OCI-LY1 (cell line): ENCODE measurements around the gene PAM16.
"Not testable (repeated sequence)": the region's sequence is repeated elsewhere in the genome, so short reads cannot be mapped to it uniquely, and the experiment has no call there.

ENCODE experiments used
- H2AFZ ChIP-seq: fragments of 200-600 bp; sonication (generic), shearing (Covaris generic); 2 replicates; pipeline ENCODE4 v1.6.0; 2014; ENCODE audit warnings: antibody characterized with exemption, mild to moderate bottlenecking, low read length
- H3F3A ChIP-seq: fragments of 200-600 bp; sonication (generic), shearing (Covaris generic); 2 replicates; pipeline ENCODE4 v1.6.0; 2014; ENCODE audit warnings: mild to moderate bottlenecking, antibody characterized with exemption, low read length, moderate library complexity; ENCODE audit not compliant: insufficient read depth
- H3K27ac ChIP-seq: fragments of 200-600 bp; sonication (generic); 2 replicates; pipeline ENCODE4 v1.5.1; 2014; ENCODE audit warnings: low read length, mixed run types, mild to moderate bottlenecking, low read depth; ENCODE audit not compliant: poor library complexity, severe bottlenecking
- H3K27me3 ChIP-seq: fragments of 200-600 bp; sonication (generic); 2 replicates; pipeline ENCODE4 v1.6.0; 2014; ENCODE audit warnings: antibody characterized with exemption, mild to moderate bottlenecking, low read length, moderate library complexity; ENCODE audit not compliant: insufficient read depth
- H3K36me3 ChIP-seq: fragments of 200-600 bp; sonication (generic); 2 replicates; pipeline ENCODE4 v1.6.1; 2014; ENCODE audit warnings: mild to moderate bottlenecking, antibody characterized with exemption, low read length, moderate library complexity, mixed read lengths; ENCODE audit not compliant: insufficient read depth
- H3K4me1 ChIP-seq: fragments of 200-600 bp; sonication (generic); 2 replicates; pipeline ENCODE4 v1.5.1; 2014; ENCODE audit warnings: mild to moderate bottlenecking, low read length, moderate library complexity; ENCODE audit not compliant: insufficient read depth, severe bottlenecking
- H3K4me2 ChIP-seq: fragments of 200-600 bp; sonication (generic), shearing (Covaris generic); 2 replicates; pipeline ENCODE4 v1.6.1; 2014; ENCODE audit warnings: low read length
- H3K4me3 ChIP-seq: fragments of 200-600 bp; sonication (generic); 2 replicates; pipeline ENCODE4 v1.5.1; 2014; ENCODE audit warnings: low read length, low read depth, mild to moderate bottlenecking, mixed read lengths; ENCODE audit not compliant: poor library complexity, severe bottlenecking
- H3K79me2 ChIP-seq: fragments of 200-600 bp; shearing (Covaris generic); 2 replicates; pipeline ENCODE4 v1.6.1; 2016; ENCODE audit warnings: mixed run types, low read length, mixed read lengths; ENCODE audit not compliant: insufficient read depth
- H3K9ac ChIP-seq: fragments of 200-600 bp; sonication (generic), shearing (Covaris generic); 2 replicates; pipeline ENCODE4 v1.6.1; 2014; ENCODE audit warnings: mild to moderate bottlenecking, low read length, mixed read lengths
- H3K9me2 ChIP-seq: fragments of 200-600 bp; sonication (generic), shearing (Covaris generic); 2 replicates; pipeline ENCODE4 v1.6.1; 2014; ENCODE audit warnings: low read depth, mild to moderate bottlenecking, low read length, mixed read lengths
- H3K9me3 ChIP-seq: fragments of 200-600 bp; shearing (Covaris generic); 2 replicates; pipeline ENCODE4 v1.6.1; 2014; ENCODE audit warnings: low read length, mixed read lengths
- H4K20me1 ChIP-seq: fragments of 200-600 bp; sonication (generic), shearing (Covaris generic); 2 replicates; pipeline ENCODE4 v1.6.0; 2016; ENCODE audit warnings: mild to moderate bottlenecking, low read length; ENCODE audit not compliant: insufficient read depth
- CTCF ChIP-seq: fragments of 200-600 bp; sonication (generic), shearing (Covaris generic); IDR thresholded peaks from 2 replicates; pipeline ENCODE4 v1.5.1; 2017; ENCODE audit warnings: mild to moderate bottlenecking, antibody characterized with exemption, low read length, moderate library complexity, mixed read lengths
- EZH2 ChIP-seq: fragments of 200-600 bp; sonication (generic), shearing (Covaris generic); IDR thresholded peaks from 2 replicates; pipeline ENCODE4 v1.8.0; 2017; ENCODE audit warnings: borderline replicate concordance, mixed run types, mild to moderate bottlenecking, antibody characterized with exemption, low read length, moderate library complexity, mixed read lengths

Gene PAM16

GRCh38 chr16:4350787-4351659, at the start of gene PAM16:
Gene PAM16 (minus strand): TSS chr16:4351321. CDS start chr16:4351234, 87 bp downstream.
- no peaks in the 10 kb centered on the region for H4K20me1 ChIP-seq
- H3K9me3 ChIP-seq = no peaks in the 10 kb centered on the region
- no peaks in the 10 kb centered on the region for H3K27me3 ChIP-seq
- peak within 1 kb of the TSS; percentile 79 for H3K9ac ChIP-seq
- H3K36me3 ChIP-seq = peaks cover 19% of the 10 kb centered on the region; the same call in 1 of the 2 replicates
- no peak within 1 kb of the TSS for H2AFZ ChIP-seq
- H3K79me2 ChIP-seq = peaks cover 17% of the 10 kb centered on the region
- H3K4me1 ChIP-seq = peaks cover 18% of the 10 kb centered on the region
- H3K27ac ChIP-seq = peak within 1 kb of the TSS; percentile 23
- H3K4me3 ChIP-seq = peak within 1 kb of the TSS; percentile 81
- peak within 1 kb of the TSS; percentile 66 for H3K4me2 ChIP-seq
- no peaks in the 10 kb centered on the region for H3K9me2 ChIP-seq
- no peak for TF ChIP-seq EZH2
- TF ChIP-seq CTCF = no peak; the same call in 1 of the 2 replicates
- no peaks in the 10 kb centered on the region for H3F3A ChIP-seq

- Histone ChIP-seq H4K20me1 (no peaks in the 10 kb centered on the region), H3K9me3 (no peaks in the 10 kb centered on the region), H3K4me1 (peaks cover 6% of the 10 kb centered on the region), H3K36me3 (peaks cover 66% of the 10 kb centered on the region), H3F3A (no peaks in the 10 kb centered on the region), H3K4me2 (no peak overlapping the region), H3K79me2 (no peaks in the 10 kb centered on the region), H2AFZ (no peak overlapping the region), H3K9me2 (no peaks in the 10 kb centered on the region), H3K27ac (no peak overlapping the region), H3K9ac (no peak overlapping the region), H3K4me3 (no peak overlapping the region), H3K27me3 (no peaks in the 10 kb centered on the region)
- TF ChIP-seq CTCF (no peak), EZH2 (no peak)
Observed at GRCh38 chr16:4399001-4399730, 48.0 kb upstream of the PAM16 start.

GRCh38 chr16:4395055-4395726, 44.1 kb upstream of the PAM16 start:
- H3K27ac ChIP-seq = no peak overlapping the region

GRCh38 chr16:4393850-4394249, 42.7 kb upstream of the PAM16 start:
- H3K4me1 ChIP-seq = peaks cover 13% of the 10 kb centered on the region
- H2AFZ ChIP-seq, H3K79me2 ChIP-seq, H3K9ac ChIP-seq, H3K9me3 ChIP-seq, H3K4me2 ChIP-seq, H3K4me3 ChIP-seq, H4K20me1 ChIP-seq, H3K27me3 ChIP-seq, H3F3A ChIP-seq, H3K9me2 ChIP-seq, H3K27ac ChIP-seq: not testable (repeated sequence)
- H3K36me3 ChIP-seq = peaks cover 61% of the 10 kb centered on the region

More at GRCh38 chr16:4395055-4395726, 44.1 kb upstream of the PAM16 start:
- H3K4me1 ChIP-seq = peaks cover 13% of the 10 kb centered on the region
- H3K9me3 ChIP-seq = no peaks in the 10 kb centered on the region
- no peaks in the 10 kb centered on the region for H3K9me2 ChIP-seq
- peaks cover 64% of the 10 kb centered on the region for H3K36me3 ChIP-seq
- no peaks in the 10 kb centered on the region for H3K27me3 ChIP-seq
- H4K20me1 ChIP-seq = no peaks in the 10 kb centered on the region
- no peaks in the 10 kb centered on the region for H3K79me2 ChIP-seq
- H2AFZ ChIP-seq = no peak overlapping the region
- H3K4me3 ChIP-seq = no peak overlapping the region
- no peak overlapping the region for H3K4me2 ChIP-seq
- TF ChIP-seq CTCF = no peak
- TF ChIP-seq EZH2 = no peak
- no peaks in the 10 kb centered on the region for H3F3A ChIP-seq
- H3K9ac ChIP-seq = no peak overlapping the region
